Fibroblast of mammary gland (primary cell): ENCODE data around the gene RALGPS1.
A peak's percentile ranks its signal among the peaks of the same experiment; 100 is the strongest.

Source experiments
- DNase-seq: peaks from one replicate; pipeline ENCODE4 v3.0.0-alpha.2; 2010; ENCODE audit warnings: low read depth
- H3K4me3 ChIP-seq: 2 replicates; pipeline ENCODE4 v1.5.1; 2011; ENCODE audit warnings: low read depth, mild to moderate bottlenecking, low read length, moderate library complexity; ENCODE audit not compliant: control insufficient read depth
- CTCF ChIP-seq: conservative IDR thresholded peaks from 2 replicates; pipeline ENCODE4 v1.5.1; 2011; ENCODE audit warnings: low read depth, low read length, inconsistent platforms; ENCODE audit not compliant: control insufficient read depth, insufficient read depth

Gene RALGPS1

DNA sequence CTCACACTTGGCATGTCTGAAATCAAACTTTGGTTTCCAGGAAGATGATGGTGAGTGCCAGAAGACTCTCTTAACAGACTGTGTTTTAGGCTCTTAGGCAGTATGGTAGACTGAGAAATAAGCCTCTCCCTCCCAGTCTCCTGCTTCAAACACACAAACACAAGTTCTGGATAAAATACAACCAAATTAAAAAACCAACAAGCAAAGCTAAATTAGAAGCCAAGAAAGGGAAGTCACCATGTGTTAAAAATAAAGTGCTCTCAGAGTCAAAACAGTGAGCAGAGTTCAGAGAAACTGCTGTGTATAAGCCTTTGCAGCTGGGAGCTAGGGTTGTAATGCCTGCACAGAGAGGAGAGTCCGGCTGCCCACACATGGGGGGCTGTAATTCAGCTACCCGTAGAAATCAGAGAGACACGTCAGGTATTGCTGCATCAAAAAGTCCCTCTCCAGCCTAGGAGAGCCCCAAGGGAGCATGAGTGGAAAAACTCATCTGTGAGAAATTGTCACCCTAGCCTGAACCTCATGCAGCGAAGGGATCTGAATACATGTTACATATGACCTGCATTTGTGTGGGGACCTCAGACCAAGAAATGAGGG is 145.3 kb downstream of the RALGPS1 start:
- TF ChIP-seq CTCF, result no peak
- H3K4me3 ChIP-seq, result no peak overlapping the region
- no peak for DNase-seq

DNA sequence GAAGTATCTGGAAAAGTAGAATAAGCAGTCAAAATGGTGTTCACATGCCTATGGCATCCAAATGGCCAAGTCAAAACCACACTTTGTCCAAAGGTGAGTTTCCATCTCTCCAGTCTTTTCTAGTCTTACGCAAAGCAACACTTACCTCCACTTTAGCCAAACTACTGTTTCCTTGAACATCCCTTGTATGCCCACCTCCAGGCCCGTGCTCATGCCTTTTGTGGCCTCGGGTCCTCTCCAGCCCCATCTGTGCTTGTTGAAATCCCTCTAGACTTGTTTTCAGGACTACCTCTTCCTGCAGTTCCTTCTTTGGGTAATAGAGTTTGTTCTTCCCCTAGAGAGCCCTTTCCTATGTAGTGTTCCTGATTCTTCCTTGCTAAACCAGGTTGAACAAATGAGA is 146.8 kb downstream of the RALGPS1 start:
- DNase-seq, result no peak
- no peak for TF ChIP-seq CTCF
- no peak overlapping the region for H3K4me3 ChIP-seq

DNA sequence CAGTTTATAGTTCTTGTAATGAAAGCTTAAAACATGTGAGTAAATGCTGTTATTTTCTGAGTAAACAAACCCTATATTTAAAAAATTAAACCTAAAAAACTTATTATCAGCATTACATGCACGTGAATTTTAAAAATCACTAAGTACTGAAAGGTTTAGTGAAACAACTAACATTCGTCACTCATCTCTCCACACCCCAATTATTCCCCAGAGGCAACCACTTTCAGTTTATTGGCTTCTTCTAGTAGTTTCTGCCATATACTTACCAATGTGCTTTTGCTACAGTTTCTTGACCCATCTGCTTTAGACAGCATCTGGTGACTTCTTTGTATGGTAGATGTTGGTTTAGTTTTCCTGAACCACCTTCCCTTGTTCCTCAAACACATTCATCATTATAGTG is 149.8 kb downstream of the RALGPS1 start:
- peak; percentile 31 for DNase-seq
- no peak for TF ChIP-seq CTCF
- no peak overlapping the region for H3K4me3 ChIP-seq

DNA sequence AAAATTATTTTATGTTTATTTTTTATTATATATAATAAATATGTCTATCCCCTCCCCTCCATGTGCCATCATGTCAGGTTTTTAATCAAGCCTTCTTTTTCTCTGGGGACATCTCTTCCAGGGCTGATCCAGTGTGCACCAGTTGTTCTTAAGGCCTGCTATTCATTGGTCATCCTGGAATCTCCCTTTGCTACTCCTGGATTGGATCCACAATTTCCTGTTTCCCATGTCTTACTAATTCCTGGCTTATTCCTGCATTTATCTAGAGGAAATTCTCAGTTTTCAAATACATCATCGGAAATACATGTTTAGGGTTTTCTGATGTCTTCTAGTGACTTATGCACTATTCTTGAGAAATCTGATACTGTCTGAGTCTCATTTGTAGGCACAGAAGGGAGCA is 151.0 kb downstream of the RALGPS1 start:
- no peak for TF ChIP-seq CTCF
- peak; percentile 92 for DNase-seq
- no peak overlapping the region for H3K4me3 ChIP-seq

DNA sequence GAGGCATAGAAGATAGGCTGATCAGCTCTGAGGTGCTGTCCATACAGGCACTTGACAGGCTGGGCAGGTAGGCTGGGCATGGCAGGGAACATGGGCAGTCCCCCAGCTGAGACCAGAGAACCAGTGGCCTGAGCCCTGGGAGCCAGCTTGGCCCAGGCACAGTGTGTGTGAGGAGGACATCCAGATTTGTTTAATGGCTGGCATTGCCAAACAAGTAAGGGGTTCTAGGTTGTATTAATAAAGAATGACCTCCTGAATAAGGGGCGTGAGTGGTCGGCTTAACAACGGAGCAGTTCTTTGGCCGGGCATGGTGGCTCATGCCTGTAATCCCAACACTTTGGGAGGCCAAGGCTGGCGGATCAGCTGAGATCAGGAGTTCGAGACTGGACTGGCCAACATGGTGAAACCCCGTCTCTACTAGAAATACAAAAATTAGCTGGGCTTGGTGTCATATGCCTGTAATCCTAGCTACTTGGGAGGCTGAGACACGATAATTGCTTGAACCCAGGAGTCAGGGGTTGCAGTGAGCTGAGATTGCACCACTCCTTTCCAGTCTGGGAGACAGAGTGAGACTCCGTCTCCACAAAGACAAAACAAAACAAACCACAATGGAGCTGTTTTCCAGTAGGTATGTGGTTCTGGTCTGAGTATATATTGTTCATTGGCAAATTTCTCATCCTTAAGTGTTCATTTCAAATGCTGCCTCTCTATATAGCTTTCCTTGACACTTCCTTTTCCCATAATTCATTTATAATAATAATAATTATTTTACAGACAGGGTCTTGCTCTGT is 151.7 kb downstream of the RALGPS1 start:
- no peak overlapping the region for H3K4me3 ChIP-seq
- no peak for TF ChIP-seq CTCF
- DNase-seq, result peak; percentile 48

DNA sequence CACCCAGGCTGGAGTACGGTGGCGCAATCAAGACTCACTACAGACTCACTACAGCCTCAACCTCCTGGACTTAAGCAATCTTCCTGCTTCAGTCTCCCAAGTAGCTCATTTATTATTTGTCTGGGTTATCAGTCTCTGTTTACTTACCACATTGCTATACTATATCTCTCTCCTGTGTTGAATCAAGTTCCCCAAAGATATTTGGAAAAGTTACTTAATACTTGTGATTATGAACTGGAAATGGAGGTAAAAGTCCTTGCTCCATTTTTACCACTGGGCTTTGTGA is 152.2 kb downstream of the RALGPS1 start:
- no peak for TF ChIP-seq CTCF
- peak; percentile 77 for DNase-seq
- H3K4me3 ChIP-seq, result no peak overlapping the region

DNA sequence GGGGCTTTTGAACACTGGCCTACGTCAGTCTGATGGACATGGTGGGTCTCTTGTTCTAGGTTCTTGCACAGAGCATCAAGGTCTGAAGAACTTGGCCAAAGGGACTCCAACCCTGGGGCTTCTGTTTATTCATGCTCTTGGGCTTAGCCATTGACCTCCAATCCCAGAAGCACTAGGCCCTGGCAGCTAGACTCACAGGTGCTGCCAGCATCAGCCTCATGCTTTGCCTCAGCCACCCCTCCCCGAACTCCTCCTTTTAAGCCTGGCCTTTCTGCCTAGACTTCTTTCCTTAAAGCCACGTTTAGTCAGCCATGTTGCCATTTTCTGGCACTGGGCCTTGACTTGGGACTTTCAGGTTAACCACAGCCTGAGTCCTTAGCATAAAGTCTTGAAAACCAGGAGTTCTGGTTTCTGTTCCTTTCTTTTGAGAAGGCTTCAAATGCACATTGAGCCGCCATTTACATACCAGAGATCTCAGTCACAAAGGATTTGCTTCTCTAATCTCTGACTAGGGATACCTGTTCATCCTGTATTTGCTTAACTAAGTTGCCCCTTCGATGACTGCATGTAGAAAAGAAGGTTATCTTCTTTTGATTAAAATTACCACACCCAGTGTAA is 153.1 kb downstream of the RALGPS1 start:
- H3K4me3 ChIP-seq, result no peak overlapping the region
- DNase-seq, result no peak
- TF ChIP-seq CTCF, result no peak
